ENCODE data around the gene RAB5IF. TPM values are rescaled to one million over a fixed set of nuclear protein-coding genes. Genes with fewer than 3 reads are reported as not detected.

RAB5IF gene
- total and polyA plus RNA-seq, 2 of the 13 experiments (the other 11 are each of a cell fraction or from before 2014, with no cell fraction given): 261 to 305 TPM

DNA sequence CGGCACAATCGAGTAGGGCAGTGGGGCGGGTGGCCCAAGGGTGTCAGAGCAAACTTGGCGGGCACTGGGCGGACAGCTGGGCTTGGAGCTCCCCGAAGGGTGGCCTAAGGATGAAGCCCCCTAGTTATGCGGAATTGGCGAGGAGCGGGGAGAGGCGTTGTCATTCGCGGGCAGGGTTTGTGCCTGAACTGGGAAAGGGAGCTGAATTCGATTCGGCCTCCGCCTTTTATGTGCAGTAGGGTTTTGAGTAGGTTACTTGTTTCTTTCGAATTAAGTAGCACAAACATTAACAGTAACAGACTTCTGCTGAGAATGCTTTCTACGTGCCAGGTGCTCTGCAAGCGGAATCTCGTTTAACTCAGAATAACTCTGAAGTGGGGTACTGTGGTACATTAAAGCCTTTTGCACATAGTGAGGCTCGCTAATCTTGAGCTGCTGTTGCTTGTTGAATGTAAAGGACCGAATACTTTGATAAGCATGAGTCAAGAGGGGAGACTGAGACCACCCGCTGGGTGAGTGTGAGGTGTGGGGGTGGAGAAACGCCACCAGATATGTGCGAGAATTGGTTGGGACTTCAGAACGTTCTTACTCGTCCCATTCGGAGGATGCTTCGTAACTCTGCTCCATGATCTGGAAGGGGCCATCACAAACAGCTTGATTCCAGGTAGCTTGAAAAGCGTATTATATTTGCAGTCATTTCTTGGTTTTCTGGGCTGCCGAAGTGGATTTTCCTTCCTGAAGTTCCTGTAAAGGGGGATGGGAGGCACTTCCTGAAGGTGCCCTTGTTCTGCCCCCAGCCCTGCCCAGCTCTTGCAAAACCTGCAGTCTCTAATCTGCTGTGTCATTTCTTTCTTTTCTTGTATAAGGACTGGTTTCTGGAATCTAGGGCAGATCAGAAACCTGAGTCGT lies 833 bp downstream of the RAB5IF start (continued):
- TF ChIP-seq HMGXB3 (CRISPR knock-in tag; IDR thresholded peaks at IDR 0.05; ENCODE audit: borderline replicate concordance) (peak; percentile 25; the same call in 1 of the 2 replicates), THAP11 (CRISPR knock-in tag; IDR thresholded peaks at IDR 0.05) (peak; percentile 38; the same call in 1 of the 2 replicates), HIVEP1 (CRISPR knock-in tag; IDR thresholded peaks at IDR 0.05) (no peak), PREB (CRISPR knock-in tag; IDR thresholded peaks at IDR 0.05) (no peak), NCOA1 (CRISPR knock-in tag; IDR thresholded peaks at IDR 0.05) (no peak), ZBTB20 (CRISPR knock-in tag; IDR thresholded peaks at IDR 0.05; ENCODE audit: borderline replicate concordance, low read depth) (0 out of 2 replicates have a peak, but pooled peaks have one; percentile 4), RBM22 (optimal IDR thresholded peaks at IDR 0.05; ENCODE audit: low read length) (peak; percentile 90), ZBTB8A (CRISPR knock-in tag; IDR thresholded peaks at IDR 0.05; ENCODE audit: borderline replicate concordance, low read depth) (0 out of 2 replicates have a peak, but pooled peaks have one; percentile 64), PAWR (CRISPR knock-in tag; IDR thresholded peaks at IDR 0.05; ENCODE audit: borderline replicate concordance) (0 out of 2 replicates have a peak, but pooled peaks have one; percentile 77), RERE (CRISPR knock-in tag; IDR thresholded peaks at IDR 0.05; ENCODE audit: low read depth) (no peak), ZNF562 (CRISPR knock-in tag; IDR thresholded peaks at IDR 0.05; ENCODE audit: borderline replicate concordance) (no peak), CEBPB (IDR thresholded peaks at IDR 0.05; ENCODE audit: borderline replicate concordance, low read depth, low read length) (peak; percentile 90), ZNF790 (CRISPR knock-in tag; IDR thresholded peaks at IDR 0.05; ENCODE audit: borderline replicate concordance) (0 out of 2 replicates have a peak, but pooled peaks have one; percentile 60), FUBP1 (CRISPR knock-in tag; IDR thresholded peaks at IDR 0.05; ENCODE audit: borderline replicate concordance) (peak; percentile 22; the same call in 1 of the 2 replicates)

Measured in HepG2 (cell line).